ENCODE data around the gene PCMTD2.
"Not testable (repeated sequence)": the region's sequence is repeated elsewhere in the genome, so short reads cannot be mapped to it uniquely, and the experiment has no call there.

The PCMTD2 gene

GRCh38 chr20:64224351-64225170, 31.0 kb upstream of the PCMTD2 start:
- DNase-seq (ENCODE audit: low read depth) = no peak

- DNase-seq (ENCODE audit: low read depth) = no peak
Measured at GRCh38 chr20:64225171-64225595, 30.4 kb upstream of the PCMTD2 start.

- DNase-seq (ENCODE audit: low read depth) = no peak
Measured at GRCh38 chr20:64225828-64226598, 29.5 kb upstream of the PCMTD2 start.

GRCh38 chr20:64226686-64227580, 28.6 kb upstream of the PCMTD2 start:
- DNase-seq (ENCODE audit: low read depth) = no peak

- DNase-seq (ENCODE audit: low read depth) = no peak
Measured at GRCh38 chr20:64228086-64228653, 27.4 kb upstream of the PCMTD2 start.

GRCh38 chr20:64228751-64229506, 26.6 kb upstream of the PCMTD2 start:
- no peak for DNase-seq (ENCODE audit: low read depth)

GRCh38 chr20:64229507-64230061, 26.0 kb upstream of the PCMTD2 start:
- DNase-seq (ENCODE audit: low read depth) = no peak

- DNase-seq (ENCODE audit: low read depth) = no peak
Measured at GRCh38 chr20:64230461-64231145, 24.9 kb upstream of the PCMTD2 start.

GRCh38 chr20:64231621-64232550, 23.7 kb upstream of the PCMTD2 start:
- DNase-seq (ENCODE audit: low read depth) = no peak

GRCh38 chr20:64232794-64233193, 22.8 kb upstream of the PCMTD2 start:
- DNase-seq (ENCODE audit: low read depth) = no peak

- DNase-seq (ENCODE audit: low read depth) = no peak
Measured at GRCh38 chr20:64233725-64234124, 21.8 kb upstream of the PCMTD2 start.

- no peak for DNase-seq (ENCODE audit: low read depth)
Measured at GRCh38 chr20:64234291-64234791, 21.2 kb upstream of the PCMTD2 start.

GRCh38 chr20:64234921-64235565, 20.5 kb upstream of the PCMTD2 start:
- not testable (repeated sequence) for DNase-seq (ENCODE audit: low read depth)

- no peak for DNase-seq (ENCODE audit: low read depth)
Measured at GRCh38 chr20:64236137-64237088, 19.1 kb upstream of the PCMTD2 start.

- no peak for DNase-seq (ENCODE audit: low read depth)
Measured at GRCh38 chr20:64237316-64237715, 18.2 kb upstream of the PCMTD2 start.

GRCh38 chr20:64238115-64238825, 17.3 kb upstream of the PCMTD2 start:
- no peak for DNase-seq (ENCODE audit: low read depth)
